WERI-Rb-1 (cell line): ENCODE measurements around the gene VEGFC.

Experiments used
- DNase-seq: peaks from one replicate; pipeline ENCODE4 v3.0.0-alpha.2; 2020
- H3K27ac ChIP-seq: fragments of 250-450 bp; sonication (Bioruptor Pico); 2 replicates; pipeline ENCODE4 v1.5.1; 2020; ENCODE audit warnings: mild to moderate bottlenecking, moderate library complexity
- H3K27me3 ChIP-seq: fragments of 250-450 bp; sonication (Bioruptor Pico); 2 replicates; pipeline ENCODE4 v1.5.1; 2021; ENCODE audit warnings: mild to moderate bottlenecking, low read depth, moderate library complexity; ENCODE audit not compliant: insufficient read depth, severe bottlenecking
- H3K36me3 ChIP-seq: fragments of 250-450 bp; sonication (Bioruptor Pico); 2 replicates; pipeline ENCODE4 v1.5.1; 2020; ENCODE audit warnings: mild to moderate bottlenecking, moderate library complexity
- H3K4me3 ChIP-seq: 2 replicates; pipeline ENCODE4 v1.5.1; 2011; ENCODE audit warnings: low read depth, mild to moderate bottlenecking, control low read depth, low read length
- H3K9me3 ChIP-seq: fragments of 250-450 bp; sonication (Bioruptor Pico); 2 replicates; pipeline ENCODE4 v1.5.1; 2021; ENCODE audit warnings: mild to moderate bottlenecking, moderate library complexity; ENCODE audit not compliant: severe bottlenecking
- TF ChIP-seq, protein P1 (sequence below): IDR thresholded peaks from 2 replicates; pipeline ENCODE4 v1.5.1; 2011; ENCODE audit warnings: low read depth, mild to moderate bottlenecking, control low read depth, inconsistent platforms, low read length

Gene VEGFC

DNA sequence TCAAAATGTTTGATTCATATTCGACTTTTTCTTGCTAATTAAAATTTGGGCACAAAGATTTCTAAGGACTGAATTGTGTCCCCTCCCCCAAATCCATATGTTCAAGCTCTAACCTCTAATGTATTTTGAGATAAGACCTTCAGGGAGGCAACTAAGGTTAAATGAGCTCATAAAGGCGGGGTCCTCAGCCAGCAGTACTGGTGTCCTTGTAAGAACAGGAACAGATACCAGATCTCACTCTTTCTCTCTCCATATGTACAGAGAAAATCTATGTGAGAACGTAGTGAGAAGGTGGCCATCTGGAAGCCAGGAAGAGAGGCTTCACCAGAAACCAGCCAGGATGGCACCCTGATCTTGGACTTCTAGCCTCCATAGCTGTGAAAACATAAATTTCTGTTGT is 116.9 kb downstream of the VEGFC start:
- Histone ChIP-seq H3K4me3 (no peak overlapping the region), H3K36me3 (no peaks in the 10 kb centered on the region), H3K27me3 (no peaks in the 10 kb centered on the region), H3K27ac (peak overlapping the region; percentile 30), H3K9me3 (no peaks in the 10 kb centered on the region)
- DNase-seq, result peak; percentile 52
- TF ChIP-seq, protein P1, sequence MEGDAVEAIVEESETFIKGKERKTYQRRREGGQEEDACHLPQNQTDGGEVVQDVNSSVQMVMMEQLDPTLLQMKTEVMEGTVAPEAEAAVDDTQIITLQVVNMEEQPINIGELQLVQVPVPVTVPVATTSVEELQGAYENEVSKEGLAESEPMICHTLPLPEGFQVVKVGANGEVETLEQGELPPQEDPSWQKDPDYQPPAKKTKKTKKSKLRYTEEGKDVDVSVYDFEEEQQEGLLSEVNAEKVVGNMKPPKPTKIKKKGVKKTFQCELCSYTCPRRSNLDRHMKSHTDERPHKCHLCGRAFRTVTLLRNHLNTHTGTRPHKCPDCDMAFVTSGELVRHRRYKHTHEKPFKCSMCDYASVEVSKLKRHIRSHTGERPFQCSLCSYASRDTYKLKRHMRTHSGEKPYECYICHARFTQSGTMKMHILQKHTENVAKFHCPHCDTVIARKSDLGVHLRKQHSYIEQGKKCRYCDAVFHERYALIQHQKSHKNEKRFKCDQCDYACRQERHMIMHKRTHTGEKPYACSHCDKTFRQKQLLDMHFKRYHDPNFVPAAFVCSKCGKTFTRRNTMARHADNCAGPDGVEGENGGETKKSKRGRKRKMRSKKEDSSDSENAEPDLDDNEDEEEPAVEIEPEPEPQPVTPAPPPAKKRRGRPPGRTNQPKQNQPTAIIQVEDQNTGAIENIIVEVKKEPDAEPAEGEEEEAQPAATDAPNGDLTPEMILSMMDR, result no peak

- Histone ChIP-seq H3K36me3 (no peaks in the 10 kb centered on the region), H3K4me3 (no peak overlapping the region), H3K27ac (no peak overlapping the region), H3K27me3 (no peaks in the 10 kb centered on the region), H3K9me3 (no peaks in the 10 kb centered on the region)
- TF ChIP-seq, protein P1, result no peak
- DNase-seq, result no peak
These were observed 121.2 kb downstream of the VEGFC start for GRCh38 chr4:176671532-176671931.

GRCh38 chr4:176668324-176668723 is 124.4 kb downstream of the VEGFC start:
- H3K4me3 ChIP-seq, result no peak overlapping the region
- no peak overlapping the region for H3K27ac ChIP-seq
- no peaks in the 10 kb centered on the region for H3K9me3 ChIP-seq
- DNase-seq, result no peak
- H3K36me3 ChIP-seq, result no peaks in the 10 kb centered on the region
- no peaks in the 10 kb centered on the region for H3K27me3 ChIP-seq
- TF ChIP-seq, protein P1, result no peak

DNA sequence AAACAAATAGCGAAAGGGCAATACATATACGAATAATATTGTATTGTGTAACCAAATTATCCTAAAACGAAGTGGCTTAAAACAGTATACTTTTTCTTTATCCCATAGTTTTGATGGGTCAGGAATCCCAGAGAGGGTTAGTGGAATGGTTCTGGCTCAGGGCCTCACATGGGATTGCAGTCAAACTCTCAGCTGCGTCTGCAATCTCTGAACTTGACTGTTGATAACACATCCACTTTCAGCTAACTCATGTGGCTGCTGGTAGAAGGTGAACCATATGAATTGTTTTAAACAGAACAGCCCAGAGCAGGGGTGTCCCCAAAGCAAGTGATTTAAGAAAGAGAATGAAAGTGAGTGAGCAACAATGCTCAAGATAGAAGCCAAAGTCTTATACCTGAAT is 127.8 kb downstream of the VEGFC start:
- H3K9me3 ChIP-seq, result no peaks in the 10 kb centered on the region
- DNase-seq, result no peak
- no peak overlapping the region for H3K4me3 ChIP-seq
- H3K27me3 ChIP-seq, result no peaks in the 10 kb centered on the region
- H3K36me3 ChIP-seq, result no peaks in the 10 kb centered on the region
- TF ChIP-seq, protein P1, result no peak
- no peak overlapping the region for H3K27ac ChIP-seq

- Histone ChIP-seq H3K36me3 (no peaks in the 10 kb centered on the region), H3K27me3 (no peaks in the 10 kb centered on the region), H3K27ac (no peak overlapping the region), H3K4me3 (no peak overlapping the region), H3K9me3 (no peaks in the 10 kb centered on the region)
- peak; percentile 28 for DNase-seq
- TF ChIP-seq, protein P1, result peak; percentile 35; the same call in 1 of the 2 replicates
These were observed 132.2 kb downstream of the VEGFC start for GRCh38 chr4:176660561-176660960.

GRCh38 chr4:176656108-176656507 is 136.6 kb downstream of the VEGFC start:
- Histone ChIP-seq H3K4me3 (no peak overlapping the region), H3K9me3 (no peaks in the 10 kb centered on the region), H3K27ac (no peak overlapping the region), H3K27me3 (no peaks in the 10 kb centered on the region), H3K36me3 (no peaks in the 10 kb centered on the region)
- TF ChIP-seq, protein P1, result no peak
- DNase-seq, result no peak
